Stimulated activated naive CD8-positive, alpha-beta T cell treated with anti-CD3 and anti-CD28 coated beads, Interleukin-15, Interleukin-2, amounts not matched to agents 100 U/mL and 50 U/mL, for 24 hours (primary cell): ENCODE results near the gene DLAT.
"Not testable (repeated sequence)": the region's sequence is repeated elsewhere in the genome, so short reads cannot be mapped to it uniquely, and the experiment has no call there.

Source experiments
- ATAC-seq: fragments of 150-1000 bp; cut with Tn5 transposase; one replicate; pipeline ENCODE4 v1.10.0; 2021
- DNase-seq: peaks from one replicate; pipeline ENCODE4 v3.0.0; 2021

The DLAT gene

GRCh38 chr11:112005422-112006094, 19.6 kb upstream of the DLAT start:
- DNase-seq (no peak), ATAC-seq (no peak)

- not testable (repeated sequence) for DNase-seq, ATAC-seq
Measured at GRCh38 chr11:112006095-112006441, 19.1 kb upstream of the DLAT start.

GRCh38 chr11:112011451-112011850, 13.8 kb upstream of the DLAT start:
- not testable (repeated sequence) for DNase-seq, ATAC-seq

GRCh38 chr11:112012874-112013273, 12.3 kb upstream of the DLAT start:
- DNase-seq (no peak), ATAC-seq (no peak)

- no peak for ATAC-seq
Measured at GRCh38 chr11:112013497-112014164, 11.6 kb upstream of the DLAT start.

GRCh38 chr11:112016088-112016764, 9.0 kb upstream of the DLAT start:
- DNase-seq = no peak
- ATAC-seq = no peak

More at GRCh38 chr11:112013497-112014164, 11.6 kb upstream of the DLAT start:
- no peak for DNase-seq

- DNase-seq = no peak
- ATAC-seq = no peak
Measured at GRCh38 chr11:112016765-112017376, 8.3 kb upstream of the DLAT start.

GRCh38 chr11:112017538-112017937, 7.7 kb upstream of the DLAT start:
- DNase-seq (no peak), ATAC-seq (no peak)

GRCh38 chr11:112019066-112019465, 6.1 kb upstream of the DLAT start:
- ATAC-seq = no peak
- no peak for DNase-seq

GRCh38 chr11:112023104-112023503, 2.1 kb upstream of the DLAT start:
- ATAC-seq (no peak), DNase-seq (no peak)

GRCh38 chr11:112024178-112024772, 933 bp upstream of the DLAT start:
- DNase-seq (peak; percentile 12), ATAC-seq (peak; percentile 22)

GRCh38 chr11:112025707-112026106, 499 bp downstream of the DLAT start:
- no peak for ATAC-seq

GRCh38 chr11:112026784-112027410, 1.7 kb downstream of the DLAT start:
- not testable (repeated sequence) for ATAC-seq, DNase-seq

More at GRCh38 chr11:112025707-112026106, 499 bp downstream of the DLAT start:
- no peak for DNase-seq

GRCh38 chr11:112029460-112029859, 4.3 kb downstream of the DLAT start:
- ATAC-seq (no peak), DNase-seq (no peak)

- DNase-seq = no peak
- ATAC-seq = no peak
Measured at GRCh38 chr11:112033902-112034301, 8.7 kb downstream of the DLAT start.

- DNase-seq (no peak), ATAC-seq (no peak)
Measured at GRCh38 chr11:112037527-112037926, 12.3 kb downstream of the DLAT start.

GRCh38 chr11:112042161-112042960, 17.2 kb downstream of the DLAT start:
- ATAC-seq (peak; percentile 36), DNase-seq (no peak)

- no peak for ATAC-seq
- no peak for DNase-seq
Measured at GRCh38 chr11:112042961-112043304, 17.7 kb downstream of the DLAT start.

GRCh38 chr11:112044961-112045360, 19.8 kb downstream of the DLAT start:
- DNase-seq (no peak), ATAC-seq (no peak)

- not testable (repeated sequence) for ATAC-seq, DNase-seq
Measured at GRCh38 chr11:112046647-112047046, 21.4 kb downstream of the DLAT start.

GRCh38 chr11:112048256-112048655, 23.0 kb downstream of the DLAT start:
- not testable (repeated sequence) for ATAC-seq, DNase-seq
